ENCODE data around the gene TRERF1. TPM values are rescaled to one million over a fixed set of nuclear protein-coding genes. Genes with fewer than 3 reads are reported as not detected.

Gene TRERF1
- total RNA-seq, 4 donors from 2014 or later, result 0.47 to 0.87 (median 0.50) TPM

GRCh38 chr6:42359021-42359420 lies 92.7 kb downstream of the TRERF1 start:
- no peaks in the 10 kb centered on the region for H3K27me3 ChIP-seq
- DNase-seq, result no peak
- in situ Hi-C loops (cut with MboI; ENCODE audit: low sequenced_read_pairs in 4 of 4) (no loop called here), intact Hi-C loops (cut with DNase I; ENCODE audit: low total_unique reads) (no loop called here)
- no peaks in the 10 kb centered on the region for H3K9me3 ChIP-seq
- H3K4me1 ChIP-seq, result no peaks in the 10 kb centered on the region
- no peak overlapping the region for H3K4me3 ChIP-seq
- H3K27ac ChIP-seq, result no peak overlapping the region
- no peak for TF ChIP-seq CTCF (IDR thresholded peaks at IDR 0.05 in 4 of 5, conservative IDR thresholded peaks at IDR 0.05 in 1 of 5)
- no peak for TF ChIP-seq POLR2A (IDR thresholded peaks at IDR 0.05)
- H3K36me3 ChIP-seq, result no peaks in the 10 kb centered on the region
- no peak for ATAC-seq

- TF ChIP-seq POLR2A (IDR thresholded peaks at IDR 0.05), result no peak
- TF ChIP-seq CTCF (IDR thresholded peaks at IDR 0.05 in 4 of 5, conservative IDR thresholded peaks at IDR 0.05 in 1 of 5), result no peak
- in situ Hi-C loops (cut with MboI; ENCODE audit: low sequenced_read_pairs in 4 of 4), result no loop called here
Measured at GRCh38 chr6:42355416-42355815, 96.3 kb downstream of the TRERF1 start.

GRCh38 chr6:42354702-42355101 lies 97.0 kb downstream of the TRERF1 start:
- no peaks in the 10 kb centered on the region for H3K9me3 ChIP-seq
- intact Hi-C loops (cut with DNase I; ENCODE audit: low total_unique reads), result no loop called here
- DNase-seq (no peak), ATAC-seq (no peak)
- H3K4me1 ChIP-seq, result no peaks in the 10 kb centered on the region
- H3K27ac ChIP-seq, result no peak overlapping the region
- H3K4me3 ChIP-seq, result no peak overlapping the region
- no peak for TF ChIP-seq POLR2A (IDR thresholded peaks at IDR 0.05)
- no peak for TF ChIP-seq CTCF (IDR thresholded peaks at IDR 0.05 in 4 of 5, conservative IDR thresholded peaks at IDR 0.05 in 1 of 5)
- no peaks in the 10 kb centered on the region for H3K27me3 ChIP-seq
- H3K36me3 ChIP-seq, result no peaks in the 10 kb centered on the region
- in situ Hi-C loops (cut with MboI; ENCODE audit: low sequenced_read_pairs in 4 of 4), result no loop called here

More at GRCh38 chr6:42355416-42355815, 96.3 kb downstream of the TRERF1 start:
- Histone ChIP-seq H3K4me3 (no peak overlapping the region), H3K9me3 (no peaks in the 10 kb centered on the region), H3K4me1 (no peaks in the 10 kb centered on the region), H3K27me3 (no peaks in the 10 kb centered on the region), H3K36me3 (no peaks in the 10 kb centered on the region), H3K27ac (no peak overlapping the region)
- intact Hi-C loops (cut with DNase I; ENCODE audit: low total_unique reads), result no loop called here
- DNase-seq (no peak), ATAC-seq (no peak)

GRCh38 chr6:42352856-42353564 lies 98.7 kb downstream of the TRERF1 start:
- no peaks in the 10 kb centered on the region for H3K9me3 ChIP-seq
- no peak overlapping the region for H3K27ac ChIP-seq
- intact Hi-C loops (cut with DNase I; ENCODE audit: low total_unique reads), result no loop called here
- DNase-seq, result no peak
- no peaks in the 10 kb centered on the region for H3K27me3 ChIP-seq
- no peaks in the 10 kb centered on the region for H3K36me3 ChIP-seq
- ATAC-seq, result no peak
- in situ Hi-C loops (cut with MboI; ENCODE audit: low sequenced_read_pairs in 4 of 4), result no loop called here
- H3K4me1 ChIP-seq, result no peaks in the 10 kb centered on the region
- H3K4me3 ChIP-seq, result no peak overlapping the region
- TF ChIP-seq CTCF (IDR thresholded peaks at IDR 0.05 in 4 of 5, conservative IDR thresholded peaks at IDR 0.05 in 1 of 5) (no peak), POLR2A (IDR thresholded peaks at IDR 0.05) (no peak)

- DNase-seq, result no peak
- in situ Hi-C loops (cut with MboI; ENCODE audit: low sequenced_read_pairs in 4 of 4) (no loop called here), intact Hi-C loops (cut with DNase I; ENCODE audit: low total_unique reads) (no loop called here)
- H3K4me3 ChIP-seq, result no peak overlapping the region
- TF ChIP-seq POLR2A (IDR thresholded peaks at IDR 0.05) (no peak), CTCF (IDR thresholded peaks at IDR 0.05 in 4 of 5, conservative IDR thresholded peaks at IDR 0.05 in 1 of 5) (no peak)
- H3K27me3 ChIP-seq, result no peaks in the 10 kb centered on the region
- no peak overlapping the region for H3K27ac ChIP-seq
- no peaks in the 10 kb centered on the region for H3K4me1 ChIP-seq
- H3K36me3 ChIP-seq, result no peaks in the 10 kb centered on the region
- no peaks in the 10 kb centered on the region for H3K9me3 ChIP-seq
- ATAC-seq, result no peak
Measured at GRCh38 chr6:42350911-42351310, 100.8 kb downstream of the TRERF1 start.

Measured in gastrocnemius medialis (tissue), 4 donors.